ENCODE measurements around the gene REG3G.

The REG3G gene

GRCh38 chr2:79025421-79025820 is at the start of gene REG3G:
Gene REG3G (plus strand): TSS chr2:79025702. CDS start chr2:79026094, 392 bp downstream.
- DNase-seq = no peak

GRCh38 chr2:78977661-78978145 is 47.8 kb upstream of the REG3G start:
- no peak for DNase-seq

GRCh38 chr2:78978340-78978739 is 47.2 kb upstream of the REG3G start:
- no peak for DNase-seq

DNA sequence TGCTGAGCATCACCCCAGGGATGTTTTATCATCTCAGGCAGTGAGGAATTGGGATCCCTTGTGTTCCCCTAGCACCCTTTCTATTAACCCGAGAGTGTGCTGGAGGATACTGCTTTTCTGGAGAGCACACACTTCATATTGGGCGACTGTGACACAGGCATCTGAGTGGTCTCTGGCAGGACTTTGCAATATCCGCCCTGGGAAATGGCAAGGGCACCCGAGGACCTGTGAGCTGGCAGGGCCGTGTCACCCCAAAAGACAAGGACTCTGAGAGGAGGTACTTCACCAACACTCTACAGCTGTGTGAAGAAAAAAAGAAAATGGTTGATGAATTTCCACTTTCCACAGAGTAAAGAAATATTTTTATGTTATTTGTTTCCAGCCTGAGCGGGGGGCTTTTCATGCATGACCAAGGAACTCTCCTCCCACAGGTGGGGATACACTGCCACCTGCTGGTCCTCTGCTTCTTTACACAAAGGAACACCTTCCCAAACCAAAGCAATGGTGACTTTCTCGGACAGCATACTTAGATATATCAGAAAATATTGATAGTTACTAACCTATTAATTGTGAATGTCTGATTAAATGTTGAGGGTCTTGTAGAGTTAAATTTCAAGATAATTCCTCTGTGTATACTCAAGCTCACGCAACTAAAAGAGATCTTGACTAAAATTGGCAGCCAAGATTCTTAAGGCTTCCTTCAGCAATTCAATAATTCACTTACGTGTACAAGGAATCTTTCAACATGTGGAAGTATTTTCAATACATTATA is 45.9 kb upstream of the REG3G start:
- no peak for DNase-seq

- DNase-seq = no peak
Observed at GRCh38 chr2:78980152-78980465, 45.4 kb upstream of the REG3G start.

DNA sequence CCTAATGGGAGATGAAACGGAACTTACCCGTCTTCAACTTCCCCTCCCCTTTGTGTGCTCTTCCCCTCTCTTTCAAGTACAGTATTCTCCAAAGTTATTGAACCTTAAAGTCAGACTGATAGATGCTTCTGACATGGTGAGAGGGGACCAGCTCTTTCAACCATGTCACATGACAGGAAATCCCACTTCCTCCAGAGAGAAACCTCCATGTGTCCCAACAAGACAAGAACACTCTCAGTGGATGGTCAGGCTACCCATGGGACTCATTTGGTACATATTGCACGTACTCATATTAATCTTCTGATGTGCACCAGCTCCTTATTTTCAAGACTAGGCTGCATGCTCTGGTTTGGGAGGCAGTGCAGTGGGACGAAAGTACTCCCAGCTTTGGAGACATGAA is 44.6 kb upstream of the REG3G start:
- DNase-seq = no peak

GRCh38 chr2:78982638-78983330 is 42.7 kb upstream of the REG3G start:
- no peak for DNase-seq

GRCh38 chr2:78984386-78984785 is 41.1 kb upstream of the REG3G start:
- no peak for DNase-seq

GRCh38 chr2:78985558-78985957 is 39.9 kb upstream of the REG3G start:
- DNase-seq = no peak

- DNase-seq = no peak
Observed at GRCh38 chr2:78989051-78989450, 36.5 kb upstream of the REG3G start.

DNA sequence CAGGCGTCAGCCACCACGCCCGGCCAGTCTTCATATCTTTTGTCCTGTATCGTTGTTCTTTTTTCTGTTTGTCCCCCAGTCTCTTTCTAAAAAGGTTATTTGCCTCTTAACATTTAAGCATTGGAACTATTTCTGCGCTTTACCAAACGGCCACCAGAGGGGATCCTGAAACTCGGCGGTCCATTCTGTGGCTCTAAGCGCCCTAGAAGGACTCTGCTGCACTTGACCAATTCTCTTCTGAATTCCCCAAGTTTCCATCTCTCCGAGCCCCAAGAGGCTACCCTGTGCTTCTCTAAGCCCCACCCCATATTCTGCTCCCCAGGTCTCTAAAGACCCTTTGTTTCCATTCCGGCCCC is 33.1 kb upstream of the REG3G start:
- DNase-seq = no peak

GRCh38 chr2:78992807-78993517 is 32.5 kb upstream of the REG3G start:
- DNase-seq = no peak

DNA sequence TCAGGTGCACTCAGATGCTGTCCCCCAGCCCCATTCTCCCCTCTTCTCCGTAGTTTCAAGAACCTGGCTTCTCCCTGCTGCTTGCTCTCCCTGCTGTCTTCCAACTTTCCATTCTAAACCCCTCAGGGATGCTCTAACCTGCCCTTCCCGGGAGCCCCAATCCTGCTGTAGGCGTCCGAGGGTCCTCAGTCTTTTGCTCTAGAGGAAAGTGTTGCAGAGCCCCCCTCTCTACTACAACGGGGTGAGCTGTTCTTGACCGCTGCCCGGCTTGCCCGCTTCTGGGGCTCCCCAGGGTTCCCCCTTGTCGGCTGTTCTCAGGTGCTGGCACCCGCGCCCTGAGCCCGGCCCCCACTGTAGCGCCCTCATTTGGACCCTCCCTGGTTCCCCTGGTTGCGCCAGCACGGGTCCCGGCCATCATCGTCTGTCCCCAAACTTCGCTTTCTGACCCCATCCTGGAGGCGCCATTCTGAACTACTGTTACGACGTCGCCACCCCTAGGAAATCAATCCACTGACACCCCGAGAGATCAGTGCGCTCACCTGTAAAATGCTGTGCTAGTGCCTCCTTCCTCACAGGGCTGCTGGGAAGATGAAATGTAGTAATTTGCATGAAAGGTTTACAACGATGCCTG is 31.9 kb upstream of the REG3G start:
- DNase-seq = no peak

GRCh38 chr2:78994789-78995188 is 30.7 kb upstream of the REG3G start:
- no peak for DNase-seq

DNA sequence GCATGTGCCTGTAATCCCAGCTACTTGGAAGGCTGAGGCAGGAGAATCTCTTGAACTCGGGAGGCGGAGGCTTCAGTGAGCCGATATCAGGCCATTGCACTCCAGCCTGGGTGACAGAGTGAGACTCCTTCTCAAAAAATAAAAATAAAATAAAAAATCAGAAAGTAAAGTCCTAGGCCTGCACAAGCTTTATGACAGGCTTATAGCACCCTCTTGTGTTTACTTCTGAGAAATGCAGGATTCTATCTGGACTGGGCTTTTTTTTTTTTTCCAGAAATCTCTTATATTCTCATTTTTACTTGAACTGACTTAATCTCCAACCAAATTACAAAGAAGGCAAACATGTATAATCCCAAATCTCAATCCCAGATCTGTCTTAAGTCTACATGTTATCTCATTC is 26.1 kb upstream of the REG3G start:
- no peak for DNase-seq

DNA sequence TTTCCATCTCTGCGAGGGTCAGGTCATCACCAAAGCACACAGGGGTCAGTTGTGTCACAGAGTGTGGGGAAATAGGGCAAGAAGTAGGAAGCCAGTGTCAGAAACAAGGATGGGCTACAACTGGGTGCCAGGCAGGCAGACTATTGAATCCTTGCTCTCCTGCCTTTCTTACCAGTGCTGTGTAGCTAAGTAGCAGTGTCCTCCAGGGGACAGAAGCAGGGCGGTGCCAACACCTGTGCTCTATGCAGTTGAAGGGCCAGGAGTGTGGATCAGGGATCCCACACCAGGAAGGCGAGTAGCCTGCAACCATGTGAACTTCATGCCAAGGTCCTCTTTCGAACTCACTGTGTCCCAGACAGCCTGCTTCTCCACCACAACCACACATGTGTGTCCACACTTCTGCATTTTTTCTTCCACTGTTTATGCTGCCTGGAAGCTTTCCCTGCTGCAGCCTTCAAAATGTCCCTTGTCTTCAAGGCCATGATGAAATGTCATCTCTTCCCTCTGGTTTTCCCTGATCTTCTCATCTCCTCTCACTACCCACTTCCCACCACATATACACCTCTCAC is 25.4 kb upstream of the REG3G start:
- DNase-seq = no peak

- DNase-seq = no peak
Observed at GRCh38 chr2:79001285-79001684, 24.2 kb upstream of the REG3G start.

GRCh38 chr2:79004680-79005079 is 20.8 kb upstream of the REG3G start:
- DNase-seq = no peak

GRCh38 chr2:79005216-79005615 is 20.3 kb upstream of the REG3G start:
- no peak for DNase-seq

- no peak for DNase-seq
Observed at GRCh38 chr2:79009388-79009787, 16.1 kb upstream of the REG3G start.

DNA sequence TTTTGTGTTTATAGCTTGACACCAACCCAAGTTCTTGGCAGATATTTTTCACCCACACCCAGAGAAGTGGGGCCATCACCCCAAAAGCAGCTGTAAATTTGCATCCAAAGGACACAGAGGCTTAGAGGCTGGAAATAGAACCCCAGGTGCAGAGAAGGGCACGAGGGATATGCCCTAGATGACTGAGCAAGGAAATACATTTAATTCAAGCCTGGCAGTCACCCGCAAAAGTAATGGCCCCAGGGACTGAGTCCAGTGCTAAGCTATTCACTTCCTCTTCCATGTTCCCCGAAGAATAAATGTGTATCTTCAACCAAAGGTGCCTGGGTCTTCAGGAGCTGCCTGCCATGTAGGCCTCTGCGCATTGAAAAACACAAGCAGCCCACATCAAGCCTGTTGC is 14.0 kb upstream of the REG3G start:
- DNase-seq = no peak

DNA sequence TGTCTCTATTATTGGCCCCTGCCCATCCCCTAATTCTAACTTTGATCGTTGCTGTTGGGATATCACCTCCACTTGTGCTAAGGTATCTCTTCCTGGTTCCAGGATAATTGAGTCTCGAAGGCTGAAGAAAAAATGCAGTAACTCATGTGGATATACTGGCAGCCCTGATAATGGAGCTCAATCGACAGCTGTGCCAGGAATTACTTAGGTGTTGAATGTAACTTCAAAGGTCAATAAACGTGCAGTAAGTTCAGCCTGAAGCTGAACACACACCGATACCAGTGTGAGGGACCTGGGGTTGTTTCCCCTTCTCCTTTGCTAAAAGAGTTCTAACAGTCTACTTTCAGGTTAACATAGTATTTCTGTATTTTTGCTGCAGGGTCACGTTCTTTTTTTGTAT is 11.9 kb upstream of the REG3G start:
- DNase-seq = no peak

GRCh38 chr2:79016342-79016741 is 9.2 kb upstream of the REG3G start:
- no peak for DNase-seq

Measured in 8988T (cell line).